ENCODE measurements around the gene ENTREP1. TPM values are rescaled to one million over a fixed set of nuclear protein-coding genes. Genes with fewer than 3 reads are reported as not detected.

The ENTREP1 gene
- total RNA-seq, 1 experiment from 2014 or later = 21.3 TPM

- H2AFZ ChIP-seq (ENCODE audit: low read length) = no peak overlapping the region
- H3K14ac ChIP-seq (ENCODE audit: insufficient read depth, low read length) = no peak overlapping the region
- H2BK12ac ChIP-seq (ENCODE audit: insufficient read length, low read depth, low read length) = no peak overlapping the region
- H3K4me3 Mint-ChIP-seq = no peak overlapping the region
- no peak overlapping the region for H4K8ac ChIP-seq (replicated peaks; ENCODE audit: insufficient read length, low read depth, low read length)
- TF ChIP-seq CTCF (conservative IDR thresholded peaks at IDR 0.05) = no peak
- DNase-seq = no peak
- H2BK20ac ChIP-seq (ENCODE audit: low read depth, low read length, poor library complexity, severe bottlenecking) = no peak overlapping the region
- no peaks in the 10 kb centered on the region for H3K79me1 ChIP-seq (ENCODE audit: insufficient read depth, low read depth, low read length, poor library complexity, severe bottlenecking)
- H2BK15ac ChIP-seq (ENCODE audit: low read depth, low read length) = no peak overlapping the region
- WGBS (ENCODE audit: extremely low coverage, insufficient read length, low lambda C conversion rate) = no CpG with 5 or more reads among the region's 2 CpGs
- H3K79me2 ChIP-seq (ENCODE audit: insufficient read depth, low read length) = no peaks in the 10 kb centered on the region; the same call in 1 of the 2 replicates
- peaks cover 10% of the 10 kb centered on the region for H3K4me1 ChIP-seq (ENCODE audit: insufficient read depth, low read length)
- H3T11ph ChIP-seq (ENCODE audit: low read length) = no peak overlapping the region
- H3K9me3 ChIP-seq (ENCODE audit: control insufficient read depth, low read depth, low read length) = no peaks in the 10 kb centered on the region
- no peak overlapping the region for H3K18ac ChIP-seq (ENCODE audit: insufficient read length, low read depth, low read length)
- no peak overlapping the region for H3K4ac ChIP-seq (ENCODE audit: low read depth, low read length)
- H2BK5ac ChIP-seq (ENCODE audit: insufficient read length, low read length) = no peak overlapping the region
- H4K5ac ChIP-seq (ENCODE audit: insufficient read length, low read depth, low read length) = no peak overlapping the region
- no peak overlapping the region for H3K56ac ChIP-seq (ENCODE audit: insufficient read length, low read depth, low read length)
- no peak overlapping the region for H4K91ac ChIP-seq (ENCODE audit: insufficient read length, low read depth, low read length)
- H3K4me2 ChIP-seq (ENCODE audit: insufficient read depth, insufficient read length, low read length) = no peak overlapping the region
- H3K27ac Mint-ChIP-seq = no peak overlapping the region
- no peaks in the 10 kb centered on the region for H3K27me3 ChIP-seq (ENCODE audit: insufficient read depth, low read length)
- H3K36me3 Mint-ChIP-seq (ENCODE audit: insufficient read depth in 1 of 3, low read depth in 3 of 3) = peaks cover 4 to 10% (median 7%) of the 10 kb centered on the region in 3 experiments; a peak in 6 of 7 replicates
- peaks cover 3 to 4% of the 10 kb centered on the region in 2 experiments; a peak in 2 of 5 replicates for H3K9me3 Mint-ChIP-seq
- no peaks in the 10 kb centered on the region for H3K23me2 ChIP-seq (ENCODE audit: insufficient read length, low read depth, low read length, poor library complexity, severe bottlenecking)
- H2AK5ac ChIP-seq (ENCODE audit: insufficient read length, low read length) = no peak overlapping the region
- no peaks in the 10 kb centered on the region for H3K27me3 Mint-ChIP-seq (ENCODE audit: low read depth)
- H3K9ac ChIP-seq (ENCODE audit: extremely low read depth, insufficient read length, low read length) = no peak overlapping the region
- H2BK120ac ChIP-seq (ENCODE audit: low read depth, low read length, poor library complexity, severe bottlenecking) = no peak overlapping the region
- peaks cover 5 to 13% of the 10 kb centered on the region in 2 experiments; a peak in 3 of 4 replicates for H3K4me1 Mint-ChIP-seq
- no peaks in the 10 kb centered on the region for H4K20me1 ChIP-seq (ENCODE audit: control insufficient read depth, insufficient read depth, insufficient read length)
- no peak overlapping the region for H3K27ac ChIP-seq (ENCODE audit: insufficient read length, low read depth, low read length)
- H3K23ac ChIP-seq (ENCODE audit: insufficient read length, low read depth, low read length) = no peak overlapping the region
Observed at GRCh38 chr9:69370430-69370829, 45.4 kb downstream of the ENTREP1 start.
